GM19467 (cell line): ENCODE data around the gene BIN1.

Source experiments
- ATAC-seq: cut with Tn5 transposase; IDR thresholded peaks from one replicate; pipeline ENCODE4 v1.9.1; 2021; ENCODE audit warnings: mild to moderate bottlenecking, moderate library complexity; ENCODE audit not compliant: unreplicated experiment

The BIN1 gene

GRCh38 chr2:127104166-127104660 is 2.7 kb downstream of the BIN1 start:
- no peak for ATAC-seq

DNA sequence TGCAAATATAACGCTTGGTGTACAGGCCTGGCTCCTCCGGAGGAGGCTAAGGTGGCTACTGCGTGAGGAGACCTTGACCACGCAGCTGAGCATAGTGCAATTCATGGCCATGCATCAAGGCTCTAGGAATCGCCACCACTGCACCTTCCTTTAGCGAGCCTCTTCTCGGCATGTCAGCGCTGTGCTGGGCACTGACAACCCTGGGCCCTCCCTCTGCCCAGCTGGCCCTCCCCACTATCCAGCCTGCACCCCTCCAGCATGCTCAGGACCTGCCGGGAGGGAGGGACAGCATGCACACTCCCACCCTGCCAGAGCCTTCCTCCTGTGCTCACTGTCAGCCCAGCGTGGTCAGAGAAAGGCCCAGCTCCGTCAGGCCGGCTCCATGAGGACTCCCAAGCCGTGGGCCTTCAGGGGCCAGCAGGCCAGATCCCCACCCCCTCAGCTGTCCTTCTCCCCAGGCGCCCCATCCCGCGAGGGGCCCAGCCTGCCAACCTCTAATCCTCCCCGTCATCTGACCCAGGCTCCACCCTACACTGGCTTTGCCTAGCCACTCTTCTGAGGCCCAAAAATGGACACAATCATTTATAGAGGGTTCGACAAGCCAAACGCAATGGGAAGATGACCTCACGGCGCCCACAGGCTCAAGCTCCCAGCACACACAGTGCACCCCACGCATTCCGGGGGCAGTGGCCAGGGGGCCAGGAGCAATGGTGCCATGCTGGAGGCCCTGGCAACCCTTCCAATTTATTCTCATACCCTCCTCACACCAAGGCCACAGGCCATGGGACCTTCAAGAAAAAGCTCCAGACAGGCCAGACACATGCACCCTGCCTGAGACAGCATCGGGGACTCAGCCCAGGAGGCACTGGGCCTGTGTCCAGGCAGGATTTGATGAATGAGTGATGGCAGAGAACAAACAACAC is 3.5 kb downstream of the BIN1 start:
- no peak for ATAC-seq

DNA sequence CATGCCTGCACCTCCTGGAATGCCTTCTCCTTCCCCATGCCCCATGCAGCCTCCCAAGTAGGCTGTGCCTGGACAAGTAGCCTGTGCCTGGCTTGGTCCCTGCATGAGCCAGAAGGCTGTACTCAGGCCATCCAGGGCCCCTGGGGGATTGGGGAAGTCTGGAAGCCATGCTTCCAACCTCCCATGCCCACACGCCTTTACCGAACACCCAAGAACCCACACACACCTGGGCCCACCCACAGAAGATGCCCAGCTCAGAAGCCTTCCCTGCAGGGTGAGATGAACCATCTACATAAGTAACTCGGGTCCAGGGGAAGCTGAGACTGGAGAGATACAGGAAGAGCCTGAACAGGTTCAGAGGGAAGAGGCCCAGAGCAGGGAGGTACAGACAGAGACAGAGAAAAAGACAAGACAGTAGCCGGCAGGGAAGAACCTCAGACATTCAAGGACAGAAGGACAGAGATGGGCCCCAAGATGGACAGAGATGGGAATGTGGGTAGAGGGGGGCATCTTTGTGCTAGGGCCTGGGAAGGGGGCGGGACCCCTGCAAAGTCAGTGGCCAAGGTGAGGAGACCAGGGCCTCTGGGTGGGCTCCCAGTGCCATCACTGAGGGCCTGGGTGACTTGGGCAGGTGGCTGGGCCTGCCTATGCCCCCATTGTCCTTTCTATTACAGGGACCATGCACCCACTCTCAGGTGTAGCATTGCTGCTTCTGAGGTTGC is 4.3 kb downstream of the BIN1 start:
- ATAC-seq, result no peak

- no peak for ATAC-seq
Observed at GRCh38 chr2:127101756-127102477, 5.0 kb downstream of the BIN1 start.

DNA sequence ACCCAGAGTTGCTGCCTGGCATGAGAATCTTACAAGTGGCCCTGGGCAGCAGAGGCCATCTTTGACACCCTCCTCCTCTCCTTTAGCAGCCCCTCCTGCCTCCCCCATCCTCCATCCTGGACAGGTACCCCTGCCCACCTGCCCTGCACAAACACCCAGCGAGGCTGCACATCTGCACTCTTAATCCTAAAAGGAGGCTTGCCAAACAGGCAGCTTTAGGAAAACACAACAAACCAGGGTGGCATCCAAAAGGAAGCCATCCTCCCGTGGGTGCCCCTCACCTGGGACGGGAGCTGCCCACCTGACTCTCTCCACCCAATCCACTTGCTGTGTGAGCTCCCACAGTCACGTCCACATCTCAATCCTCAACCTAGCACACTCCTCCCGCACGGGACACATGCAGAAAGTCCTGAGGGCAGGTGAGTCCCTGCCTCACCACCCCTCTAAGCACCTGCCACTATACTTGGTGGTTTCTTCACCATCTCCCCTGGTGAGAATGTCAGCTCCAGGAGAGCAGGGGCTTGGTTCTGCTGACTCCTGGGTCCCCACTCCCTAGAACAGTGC is 5.8 kb downstream of the BIN1 start:
- no peak for ATAC-seq

GRCh38 chr2:127100251-127101047 is 6.5 kb downstream of the BIN1 start:
- ATAC-seq, result no peak

- ATAC-seq, result no peak
Observed at GRCh38 chr2:127098711-127099110, 8.2 kb downstream of the BIN1 start.

DNA sequence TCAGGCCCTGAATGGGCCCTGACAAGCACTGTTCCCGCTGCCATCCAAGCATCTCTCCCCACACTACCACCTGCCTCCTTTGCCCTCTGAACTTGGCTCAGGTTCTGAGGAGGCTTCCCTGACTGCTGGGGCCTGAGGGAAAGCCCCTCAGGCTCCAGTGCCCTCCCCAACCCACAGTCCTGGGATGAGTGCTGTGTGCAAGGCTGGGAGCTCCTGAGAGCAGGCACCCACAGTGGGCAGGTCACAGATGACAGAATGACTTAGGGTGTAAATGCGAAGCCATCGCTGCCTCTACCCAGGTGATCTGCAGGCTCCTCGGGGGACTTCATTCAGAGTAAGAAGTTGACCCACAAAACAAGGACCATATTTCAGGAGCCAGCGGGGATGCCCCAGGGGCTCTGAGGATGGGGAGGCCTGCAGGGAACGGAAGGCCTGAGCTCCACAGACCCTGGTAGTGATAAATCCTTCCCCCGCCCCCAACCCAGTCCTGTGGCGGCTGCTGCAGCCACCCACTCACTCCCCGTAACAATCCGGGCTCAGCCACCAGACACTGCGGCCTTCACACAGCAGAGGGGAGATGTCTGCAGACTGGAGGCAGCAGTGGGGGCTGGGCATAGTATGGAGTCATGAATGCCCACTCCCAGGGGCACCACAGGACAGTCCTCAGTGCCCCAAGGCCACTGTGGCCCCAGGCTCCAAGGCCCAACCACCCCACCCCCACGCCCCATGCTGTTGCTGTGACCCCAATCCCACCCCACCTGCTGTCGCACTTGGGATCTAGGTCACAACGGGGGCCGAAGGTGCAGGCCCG is 8.9 kb downstream of the BIN1 start:
- ATAC-seq, result no peak

- ATAC-seq, result no peak
Observed at GRCh38 chr2:127097471-127097765, 9.5 kb downstream of the BIN1 start.

DNA sequence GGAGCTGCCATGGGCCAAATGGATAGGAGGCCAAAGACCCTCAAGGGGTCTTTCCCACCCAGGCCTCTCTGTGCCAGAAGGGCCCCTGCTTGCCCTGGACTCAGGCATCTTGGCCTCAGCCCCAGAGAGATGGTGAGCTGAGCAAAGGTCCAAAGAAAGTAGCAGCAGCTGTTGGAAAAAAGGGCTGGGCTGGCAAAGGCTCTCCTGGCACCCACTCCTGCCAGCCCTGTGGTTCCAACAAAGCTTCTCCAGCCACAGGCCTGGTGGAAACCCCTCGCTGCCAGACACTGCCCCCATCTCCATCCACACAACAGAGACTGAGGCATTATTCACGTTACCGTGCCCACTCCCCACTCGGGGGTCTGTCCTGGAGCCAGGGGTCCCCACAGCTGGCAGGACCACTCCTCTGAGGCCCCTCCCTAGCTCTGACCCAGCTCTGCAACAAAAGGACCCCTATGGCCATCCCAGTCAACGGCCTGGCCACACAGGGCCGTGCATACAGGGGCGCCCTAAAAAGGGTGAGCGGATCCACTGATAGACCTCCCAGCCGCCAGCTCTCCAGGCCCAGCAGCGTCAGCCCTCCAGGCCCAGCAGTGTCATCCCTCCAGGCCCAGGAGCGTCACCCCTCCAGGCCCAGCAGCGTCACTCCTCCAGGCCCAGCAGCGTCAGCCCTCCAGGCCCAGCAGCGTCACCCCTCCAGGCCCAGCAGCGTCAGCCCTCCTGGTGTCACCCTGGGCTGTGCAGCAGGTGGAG is 10.1 kb downstream of the BIN1 start:
- no peak for ATAC-seq

DNA sequence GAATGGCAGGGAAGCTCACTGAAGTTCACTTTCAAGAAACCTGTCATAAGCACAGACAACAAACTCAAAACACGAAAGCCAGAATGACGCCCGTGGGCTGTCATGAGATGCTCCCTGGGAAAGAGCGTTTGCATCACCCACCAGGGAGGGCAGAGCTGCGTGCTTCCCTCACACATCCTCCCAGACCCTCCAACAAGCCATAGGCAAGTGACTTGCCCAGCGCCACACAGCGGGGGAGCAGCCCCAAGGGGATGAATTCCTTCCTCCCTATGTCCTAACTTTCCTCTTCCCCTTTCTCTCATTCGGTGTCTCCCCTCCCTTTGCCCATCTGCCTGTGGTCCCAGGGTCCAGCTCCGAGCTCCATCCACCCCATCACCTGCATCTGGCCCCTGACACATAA is 10.7 kb downstream of the BIN1 start:
- ATAC-seq, result no peak

DNA sequence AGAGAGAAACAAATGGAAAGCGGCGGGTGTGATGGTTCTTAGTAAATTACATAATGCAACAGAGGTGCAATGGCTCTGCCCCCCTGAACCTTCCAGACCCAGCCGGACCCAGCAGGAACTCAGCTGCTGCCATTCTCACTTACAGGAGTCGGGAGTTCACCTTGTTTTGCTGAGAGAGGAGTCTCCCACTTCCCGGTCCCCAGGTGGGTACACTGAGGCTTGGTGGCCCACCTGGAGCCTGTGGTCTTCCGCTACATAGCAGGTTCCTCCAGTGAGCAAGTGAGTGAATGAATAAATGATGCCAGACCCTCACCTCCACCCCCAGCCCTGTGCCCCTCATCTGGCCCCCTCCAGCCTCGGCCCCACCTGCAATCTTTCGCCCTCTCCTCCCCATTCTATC is 11.2 kb downstream of the BIN1 start:
- ATAC-seq, result no peak

DNA sequence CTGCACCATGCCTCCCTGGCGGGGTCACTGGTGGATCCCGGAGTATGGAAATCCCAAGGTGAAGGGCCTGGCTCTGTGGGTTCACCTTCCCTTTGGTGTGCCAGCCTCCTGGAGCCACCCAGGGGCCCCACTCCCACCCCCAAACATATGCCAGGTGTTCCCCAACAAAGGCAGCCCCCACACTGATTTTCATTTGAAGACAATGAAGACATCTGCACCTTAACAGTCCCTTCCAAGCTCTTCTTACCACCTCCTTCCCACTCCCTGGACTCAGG is 11.7 kb downstream of the BIN1 start:
- no peak for ATAC-seq

DNA sequence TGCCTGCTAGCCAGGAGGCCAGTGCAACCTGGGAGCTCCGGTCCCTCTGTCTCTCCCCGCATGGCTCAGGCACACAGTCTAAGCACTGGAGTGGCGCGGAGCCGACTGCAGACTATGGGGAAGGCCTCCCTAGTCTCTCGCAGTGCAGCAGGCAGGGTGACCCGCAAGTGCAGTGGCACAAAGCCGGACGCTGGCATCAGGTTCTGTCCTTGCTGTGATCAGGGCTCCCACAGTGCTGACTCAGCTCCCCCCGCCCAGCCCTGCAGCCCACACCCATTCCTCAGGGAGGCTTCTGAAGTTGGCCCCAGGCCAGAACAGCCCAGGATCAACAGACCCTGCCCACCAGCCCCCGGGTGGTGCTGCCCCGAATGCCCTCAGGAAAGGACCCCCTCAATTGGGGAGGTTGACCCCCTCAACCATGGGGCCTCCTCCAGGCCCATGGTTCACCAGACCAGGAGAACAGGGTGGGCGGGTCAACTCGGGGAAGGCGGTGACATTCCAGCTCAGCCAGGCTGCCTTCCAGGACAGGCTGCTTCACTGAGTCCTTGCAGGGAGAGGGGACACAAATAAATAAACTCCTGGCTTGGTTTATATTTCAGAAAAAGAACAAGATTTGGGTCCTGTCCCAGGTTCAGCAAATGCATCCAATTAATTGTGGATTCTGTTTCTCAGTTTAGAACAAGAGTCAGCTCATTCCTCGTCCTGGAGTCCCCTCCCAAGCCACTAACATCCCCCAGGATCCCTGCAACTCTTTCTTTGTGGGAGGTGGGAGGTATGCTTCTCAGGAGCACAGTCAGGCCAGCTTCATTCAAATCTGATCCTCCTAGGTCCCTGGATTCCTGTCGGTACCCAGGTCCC is 12.2 kb downstream of the BIN1 start:
- ATAC-seq, result no peak

- peak; percentile 55 for ATAC-seq
Observed at GRCh38 chr2:127093648-127094210, 13.2 kb downstream of the BIN1 start.

- ATAC-seq, result no peak
Observed at GRCh38 chr2:127092901-127093516, 13.9 kb downstream of the BIN1 start.

DNA sequence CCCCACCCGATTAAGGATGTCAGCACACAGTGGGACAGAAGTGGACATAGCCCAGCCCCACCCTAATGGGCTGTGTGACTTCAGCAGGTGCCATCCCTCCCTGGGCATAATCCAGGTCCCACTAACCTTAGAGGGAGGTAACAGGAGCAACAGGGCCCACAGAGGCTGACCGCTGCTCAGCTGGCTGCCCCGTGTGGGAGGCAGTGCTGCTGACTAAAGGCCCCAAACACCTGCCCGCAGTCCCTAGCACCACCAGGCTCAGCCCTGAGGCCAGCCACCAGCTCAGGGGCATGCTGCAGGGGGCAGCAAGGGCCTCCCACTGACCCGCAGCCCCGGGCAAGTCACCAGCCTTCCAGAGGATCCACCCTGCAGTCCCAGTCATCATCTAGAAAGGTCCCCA is 14.6 kb downstream of the BIN1 start:
- ATAC-seq, result no peak
